Gastrocnemius medialis (tissue), 4 donors: ENCODE measurements around the gene ALPP.

Experiments used
- POLR2A ChIP-seq, 2 donors: fragments of 450-650 bp; IDR thresholded peaks; one replicate each; pipeline ENCODE4 v1.6.1; 2017; ENCODE audit warnings: antibody characterized with exemption in 2 of 2, mild to moderate bottlenecking in 2 of 2, moderate library complexity in 2 of 2
- TF ChIP-seq, protein P1 (sequence below), 5 experiments: fragments of 450-650 bp in 3 of 5; fragments of 200-600 bp in 2 of 5; sonication (generic) in 2 of 5; IDR thresholded peaks in 4 of 5; conservative IDR thresholded peaks in 1 of 5; 1 replicate in 4 of 5; 2 replicates in 1 of 5; pipeline ENCODE4 v1.5.1; 2016 to 2019; ENCODE audit warnings: antibody characterized with exemption in 5 of 5, mild to moderate bottlenecking in 3 of 5, moderate library complexity in 3 of 5

DNA sequence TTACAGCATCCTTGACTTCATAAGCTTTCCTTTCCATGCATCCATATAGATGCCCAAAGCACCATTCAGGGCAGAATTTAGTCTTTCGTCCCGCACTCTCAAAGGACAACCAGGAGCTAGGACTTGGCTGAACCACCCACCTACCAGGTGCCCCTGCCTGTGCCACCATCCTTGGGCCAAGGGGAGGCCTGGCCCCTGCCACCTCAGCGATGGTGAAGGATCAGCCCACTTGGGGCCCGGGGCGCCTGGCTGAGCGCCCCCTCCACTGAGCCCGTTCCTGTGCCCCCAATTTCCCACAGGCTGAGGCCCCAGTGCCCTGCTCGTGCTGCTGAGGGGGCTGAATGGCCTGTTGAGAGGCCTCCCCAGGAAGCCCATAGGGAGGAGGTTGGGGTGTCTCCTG lies 33.3 kb upstream of the ALPP start:
- TF ChIP-seq, protein P1, sequence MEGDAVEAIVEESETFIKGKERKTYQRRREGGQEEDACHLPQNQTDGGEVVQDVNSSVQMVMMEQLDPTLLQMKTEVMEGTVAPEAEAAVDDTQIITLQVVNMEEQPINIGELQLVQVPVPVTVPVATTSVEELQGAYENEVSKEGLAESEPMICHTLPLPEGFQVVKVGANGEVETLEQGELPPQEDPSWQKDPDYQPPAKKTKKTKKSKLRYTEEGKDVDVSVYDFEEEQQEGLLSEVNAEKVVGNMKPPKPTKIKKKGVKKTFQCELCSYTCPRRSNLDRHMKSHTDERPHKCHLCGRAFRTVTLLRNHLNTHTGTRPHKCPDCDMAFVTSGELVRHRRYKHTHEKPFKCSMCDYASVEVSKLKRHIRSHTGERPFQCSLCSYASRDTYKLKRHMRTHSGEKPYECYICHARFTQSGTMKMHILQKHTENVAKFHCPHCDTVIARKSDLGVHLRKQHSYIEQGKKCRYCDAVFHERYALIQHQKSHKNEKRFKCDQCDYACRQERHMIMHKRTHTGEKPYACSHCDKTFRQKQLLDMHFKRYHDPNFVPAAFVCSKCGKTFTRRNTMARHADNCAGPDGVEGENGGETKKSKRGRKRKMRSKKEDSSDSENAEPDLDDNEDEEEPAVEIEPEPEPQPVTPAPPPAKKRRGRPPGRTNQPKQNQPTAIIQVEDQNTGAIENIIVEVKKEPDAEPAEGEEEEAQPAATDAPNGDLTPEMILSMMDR (IDR thresholded peaks at IDR 0.05 in 4 of 5, conservative IDR thresholded peaks at IDR 0.05 in 1 of 5) = no peak
- no peak for TF ChIP-seq POLR2A (IDR thresholded peaks at IDR 0.05)
